Aorta (tissue), 5 donors: Measurements from ENCODE around the gene CCDC74B. TPM values are rescaled to one million over a fixed set of nuclear protein-coding genes. Genes with fewer than 3 reads are reported as not detected.
"Not testable (repeated sequence)": the region's sequence is repeated elsewhere in the genome, so short reads cannot be mapped to it uniquely, and the experiment has no call there.

ENCODE experiments used
- ATAC-seq: fragments of 200-7000 bp; cut with Tn5 transposase; one replicate; pipeline ENCODE4 v1.9.1; 2022; ENCODE audit warnings: moderate library complexity; ENCODE audit not compliant: low FRiP score
- DNase-seq, 2 donors: peaks; one replicate each; pipeline ENCODE4 v3.0.0-alpha.2; 2020
- H3K27ac ChIP-seq, 2 donors: one replicate each; pipeline ENCODE4 v1.5.1; 2013; ENCODE audit warnings: low read length in 2 of 2, mild to moderate bottlenecking in 2 of 2, moderate library complexity in 2 of 2, control low read depth in 1 of 2, inconsistent platforms in 1 of 2, low read depth in 1 of 2
- H3K27me3 ChIP-seq, 2 donors: one replicate each; pipeline ENCODE4 v1.6.1; 2013; ENCODE audit warnings: control low read depth in 1 of 2, low read length in 1 of 2, mild to moderate bottlenecking in 1 of 2, moderate library complexity in 1 of 2; ENCODE audit not compliant: insufficient read depth in 2 of 2, control insufficient read depth in 1 of 2
- H3K36me3 ChIP-seq, 2 donors: one replicate each; pipeline ENCODE4 v1.6.1; 2013; ENCODE audit warnings: control low read depth in 1 of 2, low read length in 1 of 2, mild to moderate bottlenecking in 1 of 2; ENCODE audit not compliant: insufficient read depth in 2 of 2, control insufficient read depth in 1 of 2
- H3K4me1 ChIP-seq, 2 donors: one replicate each; pipeline ENCODE4 v1.6.1; 2013; ENCODE audit warnings: low read length in 2 of 2, control low read depth in 1 of 2, mild to moderate bottlenecking in 1 of 2, moderate library complexity in 1 of 2; ENCODE audit not compliant: insufficient read depth in 2 of 2, control insufficient read depth in 1 of 2
- H3K4me3 ChIP-seq, 2 donors: one replicate each; pipeline ENCODE4 v1.5.1; 2013; ENCODE audit warnings: low read length in 2 of 2, control low read depth in 1 of 2, mild to moderate bottlenecking in 1 of 2
- H3K9me3 ChIP-seq: one replicate; pipeline ENCODE4 v1.6.1; 2013; ENCODE audit warnings: mild to moderate bottlenecking, low read length; ENCODE audit not compliant: control insufficient read depth
- WGBS, 2 donors: extraction: QIAGEN DNeasy Blood & Tissue Kit; methylation state at CpG; one replicate each; pipeline ENCODE4 v1.1.7; 2013; 5-methylcytosine and 5-hydroxymethylcytosine counted together
- intact Hi-C, 2 donors: fragments of 100-400 bp; cut with DNase I; formaldehyde crosslinking; loops; one replicate each; pipeline versions ENCODE4 v1.14.2 to v1.15.0; 2022
- polyA plus RNA-seq, 2 donors: library from polyadenylated mRNA; stranded (reverse); fragments of 200-250 nt; gene quantifications; one replicate each; pipeline ENCODE4 v1.2.3, GENCODE V29; 2013
- total RNA-seq, 2 donors: library from RNA; stranded (reverse); fragmentation: NEBNext Ultra II Directional; extraction: Animal tissue kit (Norgen Biotek cat#: 25700); gene quantifications; one replicate each; pipeline ENCODE4 v1.2.1, GENCODE V29; 2021
- donor health status: healthy with polysubstance abuse.
- donor health status: Bipolar disorder and iron deficiency.
- donor health status: DM: no; HTN: no; CAD: no.
- donor health status: DM: no; HTN: no; CAD: no.
- donor health status: DM: yes; HTN: yes; CAD: no.

CCDC74B gene
- total and polyA plus RNA-seq, 4 donors = 0.38 to 5.6 (median 1.9) TPM

- H3K36me3 ChIP-seq = peaks cover 0 to 7% of the 10 kb centered on the region in 2 donors
- WGBS, 2 donors = 92 to 95% methylated on average over 29 of the region's 29 CpGs
- H3K27me3 ChIP-seq = no peaks in the 10 kb centered on the region
- intact Hi-C loops = no loop called here
- ATAC-seq (no peak), DNase-seq (peak in 1 of 2 donors; percentile 56)
- no peaks in the 10 kb centered on the region for H3K9me3 ChIP-seq
- H3K27ac ChIP-seq = no peak overlapping the region
- no peak overlapping the region for H3K4me3 ChIP-seq
- no peaks in the 10 kb centered on the region for H3K4me1 ChIP-seq
These were observed 10.2 kb upstream of the CCDC74B start for GRCh38 chr2:130154773-130155765.

- H3K27ac ChIP-seq, ATAC-seq, H3K27me3 ChIP-seq, H3K36me3 ChIP-seq, H3K4me1 ChIP-seq, H3K9me3 ChIP-seq, H3K4me3 ChIP-seq, intact Hi-C loops: not testable (repeated sequence)
- WGBS, 2 donors = 91% methylated on average over 6 to 8 of the region's 8 CpGs
- peak in 1 of 2 donors; percentile 37 for DNase-seq
These were observed 9.5 kb upstream of the CCDC74B start for GRCh38 chr2:130154423-130154770.

DNA sequence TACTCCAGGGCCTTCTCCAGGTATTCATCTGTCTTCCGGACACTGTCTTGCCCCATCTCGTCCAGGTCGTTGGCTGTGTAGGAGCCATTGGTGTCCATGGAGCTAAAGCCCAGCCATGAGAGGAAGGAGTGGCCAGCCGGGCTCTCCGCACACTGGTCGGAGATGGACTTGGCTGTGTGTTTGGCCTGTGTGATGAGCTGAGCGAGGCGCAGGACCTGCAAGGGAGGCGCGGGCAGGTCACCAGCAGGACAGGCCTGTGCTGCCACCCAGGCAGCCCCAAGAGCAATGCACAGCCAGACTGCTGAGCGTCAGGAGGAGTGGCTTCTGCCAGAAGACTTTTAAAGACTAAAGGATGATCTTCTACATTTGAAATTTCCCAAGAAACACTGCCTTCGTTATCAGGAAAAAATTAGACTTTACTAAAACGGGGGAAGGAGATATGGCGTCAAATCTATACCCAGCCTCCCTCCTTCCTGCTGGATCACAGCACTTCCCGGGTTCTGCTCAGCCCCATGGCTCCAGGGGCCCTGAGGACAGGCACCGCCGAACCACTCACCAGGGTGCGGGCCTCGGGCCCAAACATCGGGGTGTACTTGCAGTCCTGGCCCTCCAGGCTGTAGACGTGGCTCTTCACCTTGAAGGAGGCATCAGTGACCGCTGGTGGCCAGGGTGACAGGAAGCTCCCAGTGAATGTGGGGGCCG is 9.0 kb upstream of the CCDC74B start:
- H3K4me3 ChIP-seq, H3K27me3 ChIP-seq, H3K4me1 ChIP-seq, intact Hi-C loops, H3K27ac ChIP-seq, H3K36me3 ChIP-seq, ATAC-seq, H3K9me3 ChIP-seq: not testable (repeated sequence)
- DNase-seq = peak in 1 of 2 donors; percentile 45
- 88 to 89% methylated on average over 18 to 23 of the region's 23 CpGs for WGBS, 2 donors

DNA sequence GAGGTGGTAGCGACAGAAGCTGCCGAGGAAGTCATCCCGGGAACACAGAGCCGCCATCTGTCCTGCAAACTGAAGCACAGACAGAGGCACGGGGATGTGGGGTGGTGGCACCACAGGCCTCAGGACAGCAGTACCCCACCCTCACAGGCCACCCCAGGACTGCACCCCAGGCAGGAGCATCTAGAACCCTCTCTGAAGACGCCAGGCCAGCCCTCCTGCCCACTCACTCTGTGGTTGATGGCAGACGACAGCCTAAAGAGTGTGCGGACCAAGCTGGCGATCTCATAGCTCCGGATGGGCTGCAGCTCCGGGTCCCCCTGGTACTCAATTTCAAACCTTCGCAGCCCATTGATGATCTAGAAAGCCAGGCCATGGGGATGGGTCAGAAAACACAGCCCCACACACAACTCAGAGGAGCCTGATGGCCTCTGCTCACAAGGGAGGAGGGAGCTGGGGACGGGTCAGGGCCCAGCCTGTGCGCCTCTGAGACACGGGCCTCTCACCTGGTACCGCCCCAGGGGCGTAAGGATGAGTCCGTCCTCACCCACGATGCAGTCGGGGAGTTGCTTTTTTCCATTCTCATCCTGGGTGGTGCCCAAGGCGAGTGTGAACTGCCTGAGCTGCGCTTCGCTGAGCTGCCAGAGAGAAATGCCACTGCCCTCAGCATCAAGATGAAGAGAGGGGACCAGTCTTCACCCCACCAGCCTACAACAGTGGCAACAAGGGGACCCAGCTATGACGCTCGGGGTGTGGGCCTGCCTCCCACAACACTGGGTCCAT is 8.1 kb upstream of the CCDC74B start:
- intact Hi-C loops = no loop called here

DNA sequence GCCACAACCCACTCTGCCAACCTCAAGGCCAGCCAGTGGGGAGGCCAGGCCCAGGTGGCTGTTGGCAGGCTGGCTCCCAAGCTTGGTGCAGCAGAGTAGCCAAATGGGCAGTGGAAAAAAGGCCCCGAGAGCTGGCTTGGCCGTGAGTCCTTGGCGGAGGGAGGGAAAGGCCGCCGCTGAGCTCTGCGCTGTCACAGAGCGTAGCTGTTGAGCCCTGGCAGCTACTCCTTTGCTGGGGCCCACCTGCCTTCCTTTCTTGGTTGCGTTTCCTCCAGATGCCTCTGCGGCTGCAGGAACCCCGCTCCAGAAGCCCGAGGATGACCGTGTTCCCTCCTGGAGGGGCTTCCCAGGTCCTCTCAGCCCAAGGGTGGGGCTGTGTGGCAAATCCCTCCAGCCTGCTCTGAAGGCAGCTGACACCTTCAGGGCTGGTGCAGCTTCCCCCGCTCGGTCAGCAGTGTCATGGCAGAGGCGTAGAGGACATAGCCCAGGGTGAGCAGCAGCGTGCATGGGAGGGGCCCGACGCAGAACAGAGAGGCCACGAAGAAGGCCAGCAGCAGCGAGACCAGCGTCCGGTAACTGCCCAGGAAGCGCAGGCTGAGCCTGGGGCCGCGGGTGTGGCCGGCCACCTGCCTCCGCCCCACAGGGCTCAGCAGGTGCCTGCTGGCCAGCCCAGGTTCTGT is 7.4 kb upstream of the CCDC74B start:
- 89 to 92% methylated on average over 11 to 27 of the region's 27 CpGs for WGBS, 2 donors
- H3K27me3 ChIP-seq, H3K9me3 ChIP-seq, H3K4me1 ChIP-seq, intact Hi-C loops, H3K27ac ChIP-seq, H3K4me3 ChIP-seq, ATAC-seq, H3K36me3 ChIP-seq: not testable (repeated sequence)
- peak in 1 of 2 donors; percentile 41 for DNase-seq

More for the DNA sequence above, 8.1 kb upstream of the CCDC74B start:
- ATAC-seq (no peak), DNase-seq (peak in 1 of 2 donors; percentile 67)
- Histone ChIP-seq H3K27me3 (no peaks in the 10 kb centered on the region), H3K9me3 (no peaks in the 10 kb centered on the region), H3K4me3 (no peak overlapping the region), H3K27ac (no peak overlapping the region), H3K4me1 (no peaks in the 10 kb centered on the region), H3K36me3 (peaks cover 0 to 5% of the 10 kb centered on the region in 2 donors)
- 92% methylated on average over 23 to 25 of the region's 25 CpGs for WGBS, 2 donors

- H3K9me3 ChIP-seq, H3K36me3 ChIP-seq, intact Hi-C loops, H3K4me1 ChIP-seq, H3K27ac ChIP-seq, H3K4me3 ChIP-seq, ATAC-seq, H3K27me3 ChIP-seq: not testable (repeated sequence)
- DNase-seq = peak in 1 of 2 donors; percentile 17
- WGBS, 2 donors = 66 to 71% methylated on average over 5 of the region's 5 CpGs
These were observed 6.2 kb upstream of the CCDC74B start for GRCh38 chr2:130151145-130151512.

GRCh38 chr2:130150181-130151144 is 5.6 kb upstream of the CCDC74B start:
- peak in 1 of 2 donors; percentile 65 for DNase-seq
- Histone ChIP-seq H3K27ac (no peak overlapping the region), H3K4me1 (no peaks in the 10 kb centered on the region), H3K27me3 (no peaks in the 10 kb centered on the region), H3K4me3 (no peak overlapping the region), H3K9me3 (no peaks in the 10 kb centered on the region), H3K36me3 (peaks cover 0 to 5% of the 10 kb centered on the region in 2 donors)
- 88 to 92% methylated on average over 23 of the region's 23 CpGs for WGBS, 2 donors
- intact Hi-C loops = no loop called here
- no peak for ATAC-seq
